HUES48 (cell line): ENCODE measurements around the gene SCAMP2.

Source experiments
- H3K27ac ChIP-seq: one replicate; pipeline ENCODE4 v1.7.0; 2013; ENCODE audit warnings: low read depth, low read length, inconsistent platforms
- H3K27me3 ChIP-seq: 2 replicates; pipeline ENCODE4 v1.6.1; 2013; ENCODE audit warnings: mild to moderate bottlenecking, low read length; ENCODE audit not compliant: control insufficient read depth, insufficient read depth
- H3K36me3 ChIP-seq: 2 replicates; pipeline ENCODE4 v1.6.1; 2013; ENCODE audit warnings: low read length; ENCODE audit not compliant: control insufficient read depth, insufficient read depth
- H3K4me1 ChIP-seq: 2 replicates; pipeline ENCODE4 v1.6.1; 2013; ENCODE audit warnings: mild to moderate bottlenecking, low read length; ENCODE audit not compliant: control insufficient read depth, insufficient read depth
- H3K4me3 ChIP-seq: 2 replicates; pipeline ENCODE4 v1.5.1; 2013; ENCODE audit warnings: mild to moderate bottlenecking, low read depth, low read length
- H3K9ac ChIP-seq: 2 replicates; pipeline ENCODE4 v1.6.1; 2013; ENCODE audit warnings: mild to moderate bottlenecking, low read depth, low read length, moderate library complexity
- H3K9me3 ChIP-seq: 2 replicates; pipeline ENCODE4 v1.6.1; 2013; ENCODE audit warnings: low read length; ENCODE audit not compliant: control insufficient read depth, insufficient read depth

SCAMP2 gene

DNA sequence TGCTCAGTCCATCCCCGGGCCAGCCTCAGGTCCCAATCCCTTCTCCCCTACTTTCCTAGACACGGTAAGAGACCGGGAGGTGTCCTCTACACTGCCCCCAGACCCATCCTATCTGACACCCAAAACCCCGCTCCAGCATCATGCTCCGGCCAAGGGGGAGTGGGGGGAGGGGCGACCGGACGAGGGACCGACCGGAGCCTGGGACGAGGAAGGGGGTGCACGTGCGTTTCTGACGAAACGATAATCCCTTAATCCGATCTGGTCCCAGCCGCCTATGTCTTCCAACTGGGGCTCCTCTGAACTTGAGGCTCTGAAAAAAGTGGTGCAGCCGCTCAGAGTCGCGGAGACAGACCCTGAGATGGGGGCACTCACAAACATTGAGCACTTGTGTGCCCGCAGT is 46.2 kb downstream of the SCAMP2 start:
- Histone ChIP-seq H3K27ac (no peak overlapping the region), H3K9me3 (no peaks in the 10 kb centered on the region), H3K4me3 (no peak overlapping the region), H3K4me1 (no peaks in the 10 kb centered on the region), H3K9ac (no peak overlapping the region), H3K27me3 (peaks cover 32% of the 10 kb centered on the region), H3K36me3 (no peaks in the 10 kb centered on the region)

DNA sequence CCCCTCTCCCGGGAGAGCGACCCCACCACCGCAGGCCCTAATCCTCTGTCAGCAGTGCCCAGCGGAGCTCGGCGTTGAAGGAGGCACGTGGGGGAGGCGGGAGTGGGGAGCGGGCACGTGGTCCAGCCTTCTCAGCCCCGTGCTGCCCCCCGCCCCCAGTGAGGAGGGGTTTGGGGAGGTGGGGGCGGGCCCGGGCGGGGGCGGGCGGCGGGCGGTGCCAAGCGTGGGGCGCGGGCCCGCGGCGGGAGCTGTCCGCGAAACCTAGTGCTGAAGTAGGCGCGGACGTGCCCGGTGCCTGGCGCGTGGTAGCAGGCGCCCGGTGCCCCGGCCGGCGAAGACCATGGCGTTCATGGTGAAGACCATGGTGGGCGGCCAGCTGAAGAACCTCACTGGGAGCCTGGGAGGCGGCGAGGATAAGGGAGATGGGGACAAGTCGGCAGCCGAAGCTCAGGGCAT is 46.8 kb downstream of the SCAMP2 start, which contains the start of gene CPLX3:
Gene CPLX3 (plus strand): TSS at position 264 of the 456 bp plus-strand sequence. CDS start 77 bp downstream, at position 341.
- H3K4me1 ChIP-seq: peaks cover 3% of the 10 kb centered on the region; the same call in 1 of the 2 replicates
- peaks cover 32% of the 10 kb centered on the region for H3K27me3 ChIP-seq
- H3K27ac ChIP-seq: no peak within 1 kb of the TSS
- H3K9ac ChIP-seq: no peak within 1 kb of the TSS
- H3K4me3 ChIP-seq: peak within 1 kb of the TSS; percentile 40
- H3K9me3 ChIP-seq: no peaks in the 10 kb centered on the region
- H3K36me3 ChIP-seq: no peaks in the 10 kb centered on the region

DNA sequence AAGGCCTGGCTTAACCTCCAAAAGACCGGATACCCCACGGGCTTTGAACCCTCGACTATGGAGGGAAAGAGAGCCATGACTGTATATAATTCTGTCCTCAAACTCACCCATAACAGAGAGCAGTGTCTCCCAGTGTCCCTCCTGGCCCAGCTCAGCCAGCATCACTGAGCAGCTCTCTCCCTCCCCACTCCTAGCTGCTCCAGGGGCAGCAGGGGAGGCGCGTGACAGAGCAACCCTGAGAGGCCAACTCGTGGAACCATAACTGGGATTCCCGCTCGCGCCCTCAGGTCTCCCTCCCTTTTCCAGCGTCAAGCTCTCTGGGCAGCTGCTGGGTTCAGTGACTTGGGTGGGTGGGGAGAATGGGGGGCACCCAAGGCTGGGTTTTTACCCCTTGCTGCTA is 47.3 kb downstream of the SCAMP2 start:
- Histone ChIP-seq H3K9me3 (no peaks in the 10 kb centered on the region), H3K4me1 (peaks cover 4% of the 10 kb centered on the region; the same call in 1 of the 2 replicates), H3K27ac (no peak overlapping the region), H3K4me3 (no peak overlapping the region), H3K9ac (no peak overlapping the region), H3K27me3 (peaks cover 32% of the 10 kb centered on the region), H3K36me3 (no peaks in the 10 kb centered on the region)

DNA sequence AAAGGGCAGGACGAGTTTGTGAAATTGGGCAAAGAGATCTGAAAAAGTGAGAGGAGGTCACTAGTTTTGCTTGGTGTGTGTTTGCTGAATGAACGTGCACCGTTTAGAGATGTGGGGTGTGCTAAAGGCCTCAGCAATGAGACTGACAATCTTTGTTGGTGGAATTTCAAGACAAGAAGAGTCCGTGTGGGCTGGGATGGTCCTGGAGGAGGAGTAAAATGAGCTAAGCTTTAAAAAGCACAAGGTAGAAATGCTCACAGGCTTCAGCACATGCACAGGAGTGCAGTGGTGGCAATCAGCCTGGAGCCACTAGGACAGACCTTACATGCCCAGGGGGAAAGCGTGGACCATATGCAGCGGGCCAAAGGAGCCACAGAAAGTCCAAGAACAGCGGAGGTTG is 48.2 kb downstream of the SCAMP2 start:
- Histone ChIP-seq H3K36me3 (no peaks in the 10 kb centered on the region), H3K9me3 (no peaks in the 10 kb centered on the region), H3K9ac (no peak overlapping the region), H3K4me1 (peaks cover 4% of the 10 kb centered on the region; the same call in 1 of the 2 replicates), H3K27ac (no peak overlapping the region), H3K4me3 (no peak overlapping the region), H3K27me3 (peaks cover 32% of the 10 kb centered on the region)

DNA sequence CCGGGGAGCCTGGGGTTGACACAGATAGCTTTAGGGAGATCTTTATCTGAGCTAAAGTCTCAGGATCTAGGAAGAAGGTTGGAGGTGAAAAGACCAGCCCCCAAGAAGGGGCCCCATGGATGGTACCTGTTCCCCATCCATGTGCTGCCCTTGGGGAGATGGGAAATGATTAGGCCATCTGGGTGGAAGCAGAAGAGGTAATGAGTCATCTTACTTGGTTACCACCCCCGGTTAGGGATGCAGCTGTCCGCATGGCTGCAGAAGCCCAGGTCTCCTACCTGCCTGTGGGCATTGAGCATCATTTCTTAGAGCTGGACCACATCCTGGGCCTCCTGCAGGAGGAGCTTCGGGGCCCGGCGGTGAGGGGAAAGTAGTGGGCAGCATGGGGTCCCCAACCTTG is 49.8 kb downstream of the SCAMP2 start:
- Histone ChIP-seq H3K4me3 (no peak overlapping the region), H3K36me3 (no peaks in the 10 kb centered on the region), H3K9me3 (no peaks in the 10 kb centered on the region), H3K27me3 (peaks cover 32% of the 10 kb centered on the region), H3K27ac (no peak overlapping the region), H3K9ac (no peak overlapping the region), H3K4me1 (peaks cover 4% of the 10 kb centered on the region; the same call in 1 of the 2 replicates)

DNA sequence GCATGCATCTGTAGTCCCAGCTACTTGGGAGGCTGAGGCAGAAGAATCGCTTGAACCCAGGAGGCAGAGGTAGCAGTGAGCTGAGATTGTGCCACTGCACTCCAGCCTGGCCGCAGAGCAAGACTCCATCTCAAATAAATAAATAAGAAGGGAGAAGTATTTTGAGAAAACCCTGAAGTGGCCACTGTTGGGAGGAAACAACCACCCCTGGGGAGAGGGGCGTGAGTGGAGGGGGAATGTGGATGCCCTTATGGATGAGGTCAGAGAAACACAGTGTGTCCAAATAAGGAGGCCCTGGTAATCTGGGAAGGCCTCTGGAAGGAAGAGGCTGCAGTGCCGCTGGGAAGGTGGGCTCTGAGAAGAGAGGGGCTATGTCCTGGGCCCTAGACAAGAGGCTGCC is 50.9 kb downstream of the SCAMP2 start:
- H3K36me3 ChIP-seq: no peaks in the 10 kb centered on the region
- H3K27ac ChIP-seq: no peak overlapping the region
- H3K4me3 ChIP-seq: no peak overlapping the region
- H3K9ac ChIP-seq: no peak overlapping the region
- no peaks in the 10 kb centered on the region for H3K9me3 ChIP-seq
- H3K4me1 ChIP-seq: peaks cover 4% of the 10 kb centered on the region; the same call in 1 of the 2 replicates
- peaks cover 25% of the 10 kb centered on the region for H3K27me3 ChIP-seq

DNA sequence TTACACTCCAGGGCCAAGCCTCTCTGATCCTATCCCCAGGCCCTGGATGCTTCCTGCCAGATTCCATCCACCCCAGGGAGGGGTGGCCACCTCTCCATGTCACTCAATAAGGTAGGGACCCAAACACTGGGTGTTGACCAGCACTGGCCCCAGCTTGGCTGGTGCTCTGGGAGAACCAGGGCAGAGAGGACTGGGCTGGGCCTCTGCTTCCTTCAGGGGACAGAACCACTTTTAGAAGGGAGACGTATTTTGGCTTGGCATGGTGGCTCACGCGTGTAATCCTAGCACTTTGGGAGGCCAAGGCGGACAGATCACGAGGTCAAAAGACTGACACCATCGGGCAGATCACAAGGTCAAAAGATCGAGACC is 51.4 kb downstream of the SCAMP2 start:
- H3K27ac ChIP-seq: peak overlapping the region; percentile 37
- H3K4me3 ChIP-seq: no peak overlapping the region
- H3K9ac ChIP-seq: no peak overlapping the region
- H3K27me3 ChIP-seq: peaks cover 20% of the 10 kb centered on the region
- H3K4me1 ChIP-seq: peaks cover 4% of the 10 kb centered on the region; the same call in 1 of the 2 replicates
- no peaks in the 10 kb centered on the region for H3K36me3 ChIP-seq
- no peaks in the 10 kb centered on the region for H3K9me3 ChIP-seq

DNA sequence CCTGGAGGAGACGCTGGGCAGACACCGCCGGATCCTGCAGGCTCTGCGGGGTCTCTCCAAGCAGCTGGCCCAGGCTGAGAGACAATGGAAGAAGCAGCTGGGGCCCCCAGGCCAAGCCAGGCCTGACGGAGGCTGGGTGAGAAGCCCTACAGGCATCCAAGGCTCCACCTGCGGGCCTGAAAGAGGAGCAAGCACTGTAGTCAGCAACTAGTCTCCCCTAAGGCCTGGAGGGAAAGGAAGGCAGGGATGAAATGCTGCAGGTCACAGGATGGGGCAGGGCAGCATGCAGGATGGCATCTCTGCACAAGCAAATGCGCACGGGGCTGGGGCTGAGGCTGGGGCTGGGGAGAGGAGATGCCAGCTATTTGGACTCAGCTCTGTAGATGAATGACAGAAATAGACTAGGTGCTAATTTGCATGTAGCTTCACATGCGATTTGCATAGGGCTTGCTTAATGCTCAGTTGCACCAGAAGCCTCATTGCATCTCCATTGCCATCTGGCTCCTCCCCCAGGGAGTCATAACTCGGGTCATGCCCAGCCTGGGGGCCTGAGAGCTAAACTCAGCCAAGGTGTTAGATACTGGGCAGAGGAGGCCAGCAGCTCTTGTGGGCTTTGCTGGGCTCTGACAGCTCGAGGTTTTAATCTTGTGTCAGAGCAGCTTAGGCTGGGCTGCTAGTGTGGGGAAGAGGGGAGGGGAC is 51.9 kb downstream of the SCAMP2 start:
- Histone ChIP-seq H3K27ac (peak overlapping the region; percentile 37), H3K27me3 (peaks cover 16% of the 10 kb centered on the region), H3K4me3 (no peak overlapping the region), H3K9me3 (no peaks in the 10 kb centered on the region), H3K36me3 (no peaks in the 10 kb centered on the region), H3K9ac (no peak overlapping the region), H3K4me1 (peaks cover 4% of the 10 kb centered on the region; the same call in 1 of the 2 replicates)

DNA sequence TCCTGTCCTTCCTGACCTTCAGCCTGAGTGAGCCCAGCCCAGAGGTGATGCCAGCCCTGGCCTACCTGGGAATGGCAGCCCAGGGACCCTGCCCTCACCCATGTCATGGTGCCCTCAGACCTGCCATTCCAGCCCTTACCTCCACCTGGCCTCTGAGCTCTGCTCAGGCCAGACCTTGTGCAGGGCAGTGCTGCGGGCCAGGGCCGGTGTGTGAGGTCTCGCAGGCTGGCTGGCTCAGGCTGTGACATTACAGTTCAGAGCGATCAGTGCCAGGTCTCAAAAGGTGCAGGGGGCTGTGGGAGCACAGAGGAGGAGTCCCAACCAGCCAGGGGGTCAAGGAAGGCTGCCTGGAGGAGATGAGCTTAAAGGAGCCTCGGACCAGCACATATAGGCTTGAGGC is 53.1 kb downstream of the SCAMP2 start:
- H3K4me1 ChIP-seq: peaks cover 4% of the 10 kb centered on the region; the same call in 1 of the 2 replicates
- no peak overlapping the region for H3K4me3 ChIP-seq
- H3K36me3 ChIP-seq: no peaks in the 10 kb centered on the region
- H3K9me3 ChIP-seq: no peaks in the 10 kb centered on the region
- no peak overlapping the region for H3K27ac ChIP-seq
- peaks cover 4% of the 10 kb centered on the region for H3K27me3 ChIP-seq
- H3K9ac ChIP-seq: no peak overlapping the region

DNA sequence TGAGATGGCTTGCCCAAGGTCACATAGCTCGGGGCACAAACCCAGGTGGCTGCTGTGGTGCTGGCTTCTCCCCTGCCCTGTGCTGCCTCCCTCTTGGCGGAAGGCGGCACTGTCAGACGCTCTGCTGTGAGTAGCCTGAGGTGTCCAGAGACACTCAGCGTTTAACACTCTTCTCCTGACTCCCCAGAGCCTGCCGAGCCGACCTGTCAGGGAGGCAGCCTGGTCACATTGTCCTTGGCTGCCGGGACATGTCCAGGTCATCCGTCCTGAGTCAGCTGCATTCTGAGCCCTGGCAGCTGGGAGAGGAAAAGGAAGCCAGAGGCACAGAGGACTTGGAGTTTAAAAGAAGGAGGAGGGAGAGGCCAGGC is 55.8 kb downstream of the SCAMP2 start:
- H3K27ac ChIP-seq: no peak overlapping the region
- no peaks in the 10 kb centered on the region for H3K27me3 ChIP-seq
- peaks cover 4% of the 10 kb centered on the region; the same call in 1 of the 2 replicates for H3K4me1 ChIP-seq
- H3K9ac ChIP-seq: no peak overlapping the region
- no peak overlapping the region for H3K4me3 ChIP-seq
- H3K36me3 ChIP-seq: no peaks in the 10 kb centered on the region
- H3K9me3 ChIP-seq: no peaks in the 10 kb centered on the region

DNA sequence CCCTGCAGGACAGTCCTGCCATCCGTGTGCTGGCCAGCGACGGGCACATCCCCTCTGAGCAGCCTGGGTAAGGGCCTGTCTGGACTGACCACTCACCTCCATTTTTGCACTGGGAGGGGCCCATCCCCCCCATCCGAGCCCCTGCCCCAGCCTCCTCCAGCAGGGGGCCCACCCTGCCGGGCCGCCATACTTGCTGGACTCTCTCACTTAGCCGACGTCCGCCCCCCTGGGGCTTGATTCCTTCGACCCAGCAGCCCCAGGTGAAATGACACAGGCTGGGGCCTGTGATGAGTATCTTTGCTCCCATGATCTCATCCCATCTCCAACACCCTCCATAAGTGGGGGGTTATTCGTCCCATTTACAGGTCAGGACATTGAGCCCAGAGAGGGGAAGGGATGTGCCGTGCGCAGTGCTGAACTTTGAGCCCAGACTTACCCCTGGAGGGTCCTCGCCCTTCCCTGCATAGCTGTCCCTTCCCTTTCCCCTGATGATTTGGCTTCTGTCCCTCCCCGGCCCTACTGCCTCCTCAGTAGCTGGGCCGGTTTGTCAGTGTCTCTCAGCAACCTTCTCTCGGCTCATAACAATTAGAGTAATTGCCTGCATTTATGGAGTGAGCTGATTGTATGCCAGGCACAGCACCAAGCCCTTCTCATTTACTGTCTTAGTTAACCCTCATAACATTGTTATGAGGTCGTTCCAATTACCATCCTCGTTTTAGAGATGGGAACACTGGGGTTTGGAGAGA is 56.4 kb downstream of the SCAMP2 start:
- no peak overlapping the region for H3K4me3 ChIP-seq
- H3K9ac ChIP-seq: no peak overlapping the region
- H3K36me3 ChIP-seq: no peaks in the 10 kb centered on the region
- no peaks in the 10 kb centered on the region for H3K27me3 ChIP-seq
- H3K9me3 ChIP-seq: no peaks in the 10 kb centered on the region
- peaks cover 4% of the 10 kb centered on the region; the same call in 1 of the 2 replicates for H3K4me1 ChIP-seq
- H3K27ac ChIP-seq: no peak overlapping the region
